Measurements from ENCODE around the gene BTBD1.
"Not testable (repeated sequence)": the region's sequence is repeated elsewhere in the genome, so short reads cannot be mapped to it uniquely, and the experiment has no call there.

BTBD1 gene

DNA sequence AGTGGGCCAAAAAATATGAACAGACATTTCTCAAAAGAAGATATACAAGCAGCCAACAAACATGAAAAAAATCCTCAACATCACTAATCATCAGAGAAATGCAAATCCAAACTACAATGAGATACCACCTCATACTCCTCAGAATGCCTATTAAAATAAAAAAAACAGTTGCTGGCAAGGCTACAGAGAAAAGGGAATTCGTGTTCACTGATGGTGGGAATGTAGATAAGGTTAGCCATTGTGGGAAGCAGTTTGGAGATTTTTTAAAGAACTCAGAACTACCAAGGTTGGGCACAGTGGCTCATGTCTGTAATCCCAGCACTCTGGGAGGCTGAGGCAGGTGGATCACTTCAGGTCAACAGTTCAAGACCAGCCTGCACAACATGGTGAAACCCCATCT, 27.8 kb downstream of the BTBD1 start:
- DNase-seq (ENCODE audit: low spot score): no peak
- TF ChIP-seq CTCF (conservative IDR thresholded peaks at IDR 0.05; ENCODE audit: low read depth): no peak
- ChIA-PET POLR2A (ENCODE audit: low non-redundant PET) (no interaction called here), CTCF (interaction anchor here (0.7 kb wide), 1 partner anchor 669 kb away, joined by 8 read pairs; no protein-coding TSS in a partner anchor)
- H3K27ac ChIP-seq: no peak overlapping the region

DNA sequence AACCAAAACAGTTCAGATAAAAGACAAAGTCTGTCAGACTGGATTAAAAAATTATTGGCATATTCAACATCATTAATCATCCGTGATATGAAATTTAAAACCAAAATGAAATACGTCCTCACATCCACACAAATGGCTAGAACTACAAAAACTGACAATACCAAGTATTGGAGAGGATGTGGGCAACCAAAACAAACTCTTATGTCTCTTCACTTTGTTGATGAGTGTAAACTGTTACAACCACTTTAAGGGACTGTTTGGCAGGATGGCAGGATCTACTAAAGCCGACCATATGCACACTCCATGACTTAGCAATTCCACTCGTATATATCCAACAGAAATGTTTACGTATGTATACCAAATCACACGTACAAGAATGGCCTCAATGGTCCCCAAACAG, 30.8 kb downstream of the BTBD1 start:
- TF ChIP-seq CTCF (conservative IDR thresholded peaks at IDR 0.05; ENCODE audit: low read depth): no peak
- ChIA-PET CTCF (interaction anchor here (0.7 kb wide), 1 partner anchor 47 kb away, joined by 3 read pairs; no protein-coding TSS in a partner anchor), POLR2A (ENCODE audit: low non-redundant PET) (no interaction called here)
- DNase-seq (ENCODE audit: low spot score): no peak
- H3K27ac ChIP-seq: no peak overlapping the region

DNA sequence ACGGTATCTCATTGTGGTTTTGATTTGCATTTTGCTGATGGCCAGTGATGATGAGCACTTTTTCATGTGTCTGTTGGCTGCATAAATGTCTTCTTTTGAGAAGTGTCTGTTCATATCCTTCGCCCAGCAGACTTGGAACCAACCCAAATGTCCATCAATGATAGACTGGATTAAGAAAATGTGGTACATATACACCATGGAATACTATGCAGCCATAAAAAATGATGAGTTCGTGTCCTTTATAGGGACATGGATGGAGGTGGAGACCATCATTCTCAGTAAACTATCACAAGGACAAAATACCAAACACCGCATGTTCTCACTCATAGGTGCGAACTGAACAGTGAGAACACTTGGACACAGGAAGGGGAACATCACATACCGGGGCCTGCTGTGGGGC, 35.8 kb downstream of the BTBD1 start:
- H3K27ac ChIP-seq; CTCF ChIA-PET; POLR2A ChIA-PET (ENCODE audit: low non-redundant PET); DNase-seq (ENCODE audit: low spot score): not testable (repeated sequence)

DNA sequence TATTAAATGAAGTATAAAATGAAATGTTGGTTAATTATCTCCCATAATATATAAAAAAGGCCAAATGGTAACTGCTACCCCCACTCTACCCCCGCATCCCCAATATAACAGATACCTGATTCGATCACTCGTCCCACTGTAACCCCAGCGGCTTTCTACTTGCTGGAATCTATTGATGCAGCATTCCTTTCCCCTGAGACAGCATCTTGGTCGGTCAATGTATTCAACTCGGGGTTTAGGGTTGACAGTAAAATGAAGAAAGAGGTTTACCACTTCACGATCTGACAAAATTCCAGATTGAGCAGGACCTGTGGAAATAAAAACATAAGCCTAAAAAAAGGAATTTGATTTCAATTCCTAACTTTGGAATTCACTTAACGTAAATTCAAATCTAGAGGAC, 37.0 kb downstream of the BTBD1 start:
- DNase-seq (ENCODE audit: low spot score): peak; percentile 51
- H3K27ac ChIP-seq: no peak overlapping the region
- ChIA-PET POLR2A (ENCODE audit: low non-redundant PET) (no interaction called here), CTCF (no interaction called here)
- TF ChIP-seq CTCF (conservative IDR thresholded peaks at IDR 0.05; ENCODE audit: low read depth): no peak

GRCh38 chr15:83018436-83018835, 48.6 kb downstream of the BTBD1 start:
- ChIA-PET CTCF (no interaction called here), POLR2A (ENCODE audit: low non-redundant PET) (interaction anchor here (0.5 kb wide), 1 partner anchor 156 kb away, joined by 4 read pairs; no protein-coding TSS in a partner anchor)
- DNase-seq (ENCODE audit: low spot score): no peak
- no peak overlapping the region for H3K27ac ChIP-seq
- no peak for TF ChIP-seq CTCF (conservative IDR thresholded peaks at IDR 0.05; ENCODE audit: low read depth)

- POLR2A ChIA-PET (ENCODE audit: low non-redundant PET): no interaction called here
- H3K27ac ChIP-seq: no peak overlapping the region
- no peak for TF ChIP-seq CTCF (conservative IDR thresholded peaks at IDR 0.05; ENCODE audit: low read depth)
- CTCF ChIA-PET: no interaction called here
- DNase-seq (ENCODE audit: low spot score): no peak
Observed at GRCh38 chr15:83016906-83017305, 50.1 kb downstream of the BTBD1 start.

DNA sequence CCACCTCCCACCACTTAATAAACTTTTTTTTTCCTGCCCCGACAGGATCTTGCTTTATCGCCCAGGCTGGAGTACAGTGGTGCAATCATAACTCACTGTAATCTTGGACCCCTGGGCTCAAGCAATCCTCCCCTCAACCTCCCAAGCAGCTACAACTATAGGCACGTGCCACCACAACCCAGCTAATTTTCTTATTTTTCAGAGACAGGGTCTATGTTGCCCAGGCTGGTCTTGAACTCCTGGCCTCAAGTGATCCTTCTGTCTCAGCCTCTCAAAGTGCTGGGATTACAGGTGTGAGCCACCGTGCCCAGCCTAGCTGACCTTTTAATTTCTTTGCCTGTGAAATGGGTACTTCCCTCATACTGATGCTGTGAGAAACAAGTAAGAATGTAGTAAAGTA, 51.7 kb downstream of the BTBD1 start:
- ChIA-PET POLR2A (ENCODE audit: low non-redundant PET) (no interaction called here), CTCF (no interaction called here)
- TF ChIP-seq CTCF (conservative IDR thresholded peaks at IDR 0.05; ENCODE audit: low read depth): no peak

More for the DNA sequence above, 51.7 kb downstream of the BTBD1 start:
- no peak for DNase-seq (ENCODE audit: low spot score)
- no peak overlapping the region for H3K27ac ChIP-seq
